ENCODE measurements around the gene MRPL32.

GRCh38 chr7:42980514-42980913, 48.3 kb downstream of the MRPL32 start:
- no peak for TF ChIP-seq EZH2 (IDR thresholded peaks at IDR 0.05; ENCODE audit: insufficient read depth, low read length)
- TF ChIP-seq, protein P1, sequence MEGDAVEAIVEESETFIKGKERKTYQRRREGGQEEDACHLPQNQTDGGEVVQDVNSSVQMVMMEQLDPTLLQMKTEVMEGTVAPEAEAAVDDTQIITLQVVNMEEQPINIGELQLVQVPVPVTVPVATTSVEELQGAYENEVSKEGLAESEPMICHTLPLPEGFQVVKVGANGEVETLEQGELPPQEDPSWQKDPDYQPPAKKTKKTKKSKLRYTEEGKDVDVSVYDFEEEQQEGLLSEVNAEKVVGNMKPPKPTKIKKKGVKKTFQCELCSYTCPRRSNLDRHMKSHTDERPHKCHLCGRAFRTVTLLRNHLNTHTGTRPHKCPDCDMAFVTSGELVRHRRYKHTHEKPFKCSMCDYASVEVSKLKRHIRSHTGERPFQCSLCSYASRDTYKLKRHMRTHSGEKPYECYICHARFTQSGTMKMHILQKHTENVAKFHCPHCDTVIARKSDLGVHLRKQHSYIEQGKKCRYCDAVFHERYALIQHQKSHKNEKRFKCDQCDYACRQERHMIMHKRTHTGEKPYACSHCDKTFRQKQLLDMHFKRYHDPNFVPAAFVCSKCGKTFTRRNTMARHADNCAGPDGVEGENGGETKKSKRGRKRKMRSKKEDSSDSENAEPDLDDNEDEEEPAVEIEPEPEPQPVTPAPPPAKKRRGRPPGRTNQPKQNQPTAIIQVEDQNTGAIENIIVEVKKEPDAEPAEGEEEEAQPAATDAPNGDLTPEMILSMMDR (IDR thresholded peaks at IDR 0.05; ENCODE audit: insufficient read depth, low read depth, low read length): no peak

Data from astrocyte (in vitro differentiated cells and primary cell).